DND-41 (cell line): Measurements from ENCODE around the gene RAD54L2.

Source experiments
- ATAC-seq: fragments of 200-7000 bp; cut with Tn5 transposase; 3 replicates; pipeline ENCODE4 v1.9.1; 2021; ENCODE audit warnings: low read depth; ENCODE audit not compliant: insufficient read depth
- DNase-seq: peaks from one replicate; pipeline ENCODE4 v3.0.0-alpha.2; 2020
- H2AFZ ChIP-seq: 2 replicates; pipeline ENCODE4 v1.6.0; 2012; ENCODE audit warnings: low read depth, low read length
- H3K27ac ChIP-seq: 2 replicates; pipeline ENCODE4 v1.5.1; 2012; ENCODE audit warnings: low read length, inconsistent platforms
- H3K27me3 ChIP-seq: fragments of 200-600 bp; sonication (generic); 2 replicates; pipeline ENCODE4 v1.6.0; 2012; ENCODE audit warnings: low read length, mild to moderate bottlenecking, inconsistent platforms; ENCODE audit not compliant: insufficient read depth, poor library complexity
- H3K36me3 ChIP-seq: 2 replicates; pipeline ENCODE4 v1.5.1; 2012; ENCODE audit warnings: low read length, inconsistent platforms; ENCODE audit not compliant: insufficient read depth
- H3K4me1 ChIP-seq: 2 replicates; pipeline ENCODE4 v1.5.1; 2012; ENCODE audit warnings: mild to moderate bottlenecking, low read length; ENCODE audit not compliant: insufficient read depth
- H3K4me2 ChIP-seq: 2 replicates; pipeline ENCODE4 v1.6.0; 2012; ENCODE audit warnings: mild to moderate bottlenecking, moderate library complexity, low read length, inconsistent platforms; ENCODE audit not compliant: insufficient read depth
- H3K4me3 ChIP-seq, 2 experiments: fragments of 200-600 bp in 1 of 2; shearing (Covaris generic) in 1 of 2; 2 replicates each; pipeline ENCODE4 v1.5.1; 2012 to 2016; ENCODE audit warnings: inconsistent platforms in 2 of 2, low read length in 2 of 2, mild to moderate bottlenecking in 2 of 2, low read depth in 1 of 2, moderate library complexity in 1 of 2
- H3K79me2 ChIP-seq: 2 replicates; pipeline ENCODE4 v1.6.0; 2012; ENCODE audit warnings: low read length, inconsistent platforms; ENCODE audit not compliant: insufficient read depth
- H3K9ac ChIP-seq: 2 replicates; pipeline ENCODE4 v1.6.0; 2012; ENCODE audit warnings: low read depth, mild to moderate bottlenecking, inconsistent platforms, low read length, moderate library complexity
- H3K9me3 ChIP-seq: 2 replicates; pipeline ENCODE4 v1.5.1; 2012; ENCODE audit warnings: low read length, moderate library complexity, mild to moderate bottlenecking, inconsistent platforms; ENCODE audit not compliant: insufficient read depth, severe bottlenecking
- H4K20me1 ChIP-seq: 2 replicates; pipeline ENCODE4 v1.6.0; 2012; ENCODE audit warnings: low read length; ENCODE audit not compliant: insufficient read depth
- CTCF ChIP-seq: IDR thresholded peaks from 2 replicates; pipeline ENCODE4 v1.5.1; 2012; ENCODE audit warnings: borderline replicate concordance, low read length, moderate library complexity, mild to moderate bottlenecking; ENCODE audit not compliant: poor library complexity, severe bottlenecking; ENCODE audit errors: extremely low read depth
- EZH2 ChIP-seq: IDR thresholded peaks from 3 replicates; pipeline ENCODE4 v1.6.1; 2012; ENCODE audit warnings: borderline replicate concordance, low read depth, mild to moderate bottlenecking, moderate library complexity, low read length, inconsistent platforms; ENCODE audit not compliant: severe bottlenecking

The RAD54L2 gene

GRCh38 chr3:51547274-51547673 lies 8.8 kb downstream of the RAD54L2 start:
- no peak overlapping the region for H3K27ac ChIP-seq
- no peaks in the 10 kb centered on the region for H3K9me3 ChIP-seq
- no peak for ATAC-seq
- no peak overlapping the region for H3K9ac ChIP-seq
- no peaks in the 10 kb centered on the region for H3K27me3 ChIP-seq
- peaks cover 28% of the 10 kb centered on the region for H3K36me3 ChIP-seq
- H3K79me2 ChIP-seq = peaks cover 39% of the 10 kb centered on the region
- H4K20me1 ChIP-seq = no peaks in the 10 kb centered on the region; the same call in 1 of the 2 replicates
- TF ChIP-seq EZH2 (no peak), CTCF (no peak)
- no peak overlapping the region for H3K4me2 ChIP-seq
- DNase-seq = no peak
- H3K4me1 ChIP-seq = no peaks in the 10 kb centered on the region
- H3K4me3 ChIP-seq = no peak overlapping the region
- H2AFZ ChIP-seq = no peak overlapping the region

GRCh38 chr3:51549311-51549710 lies 10.8 kb downstream of the RAD54L2 start:
- H3K79me2 ChIP-seq = peaks cover 35% of the 10 kb centered on the region
- H2AFZ ChIP-seq = no peak overlapping the region
- H4K20me1 ChIP-seq = no peaks in the 10 kb centered on the region
- H3K27me3 ChIP-seq = no peaks in the 10 kb centered on the region
- no peaks in the 10 kb centered on the region for H3K4me1 ChIP-seq
- no peak overlapping the region for H3K27ac ChIP-seq
- peaks cover 29% of the 10 kb centered on the region for H3K36me3 ChIP-seq
- H3K4me2 ChIP-seq = no peak overlapping the region
- no peaks in the 10 kb centered on the region for H3K9me3 ChIP-seq
- TF ChIP-seq EZH2 (no peak), CTCF (no peak)
- DNase-seq (no peak), ATAC-seq (no peak)
- no peak overlapping the region for H3K4me3 ChIP-seq
- H3K9ac ChIP-seq = no peak overlapping the region

- DNase-seq = no peak
- Histone ChIP-seq H3K36me3 (peaks cover 23% of the 10 kb centered on the region), H3K27ac (no peak overlapping the region), H3K9ac (no peak overlapping the region), H3K4me3 (no peak overlapping the region), H2AFZ (no peak overlapping the region), H4K20me1 (no peaks in the 10 kb centered on the region), H3K4me1 (no peaks in the 10 kb centered on the region), H3K79me2 (peaks cover 35% of the 10 kb centered on the region), H3K4me2 (no peak overlapping the region), H3K9me3 (no peaks in the 10 kb centered on the region), H3K27me3 (no peaks in the 10 kb centered on the region)
- TF ChIP-seq EZH2 (no peak), CTCF (no peak)
- ATAC-seq = no peak
These were observed 11.7 kb downstream of the RAD54L2 start for GRCh38 chr3:51550080-51550819.
